ENCODE measurements around the gene C1orf56. TPM values are rescaled to one million over a fixed set of nuclear protein-coding genes. Genes with fewer than 3 reads are reported as not detected.

C1orf56 gene
- total and polyA plus RNA-seq, 2 of the 13 experiments (the other 11 are each of a cell fraction or from before 2014, with no cell fraction given), result 1.5 to 3.2 TPM

- Histone ChIP-seq H3K27me3 (ENCODE audit: control insufficient read depth in 1 of 2, insufficient read depth in 2 of 2, low read length in 2 of 2) (no peaks in the 10 kb centered on the region; a peak in 1 of 5 replicates), H3K4me2 (ENCODE audit: low read depth, low read length) (no peak overlapping the region), H3K9me3 (ENCODE audit: low read length) (no peaks in the 10 kb centered on the region), H4K20me1 (ENCODE audit: insufficient read depth, low read length) (no peaks in the 10 kb centered on the region), H3K79me2 (ENCODE audit: insufficient read depth, low read length) (peaks cover 25% of the 10 kb centered on the region), H2AFZ (ENCODE audit: low read length) (no peak overlapping the region), H3K36me3 (replicated peaks in 1 of 2; ENCODE audit: control insufficient read depth in 1 of 2, insufficient read depth in 2 of 2, low read length in 2 of 2) (no peaks in the 10 kb centered on the region), H3K4me1 (ENCODE audit: insufficient read depth, low read length) (peaks cover 76% of the 10 kb centered on the region), H3K9ac (ENCODE audit: insufficient read depth, low read depth, low read length) (no peak overlapping the region), H3K4me3 (replicated peaks in 1 of 3; ENCODE audit: insufficient read depth in 1 of 3, low read depth in 2 of 3, low read length in 3 of 3) (no peak overlapping the region), H3K27ac (ENCODE audit: extremely low read length, insufficient read depth, low read length) (no peak overlapping the region)
- intact Hi-C loops (cut with micrococcal nuclease; ENCODE audit: unreplicated experiment), result loop anchor here (5.0 kb wide), 1 partner anchor 137 kb away; the partner anchor contains the start of gene SEMA6C
- FAIRE-seq, result no peak
- in situ Hi-C loops (cut with HindIII; ENCODE audit: extremely low pct_ligation_motif_present, low pct_unique_long_range_greater_than_20kb), result no loop called here
- ChIA-PET CTCF (ENCODE audit: low intra/inter-chr PET ratio, low total read pairs) (no interaction called here), POLR2A (no interaction called here)
- WGBS (ENCODE audit: low lambda C conversion rate), result 94% methylated on average over 3 of the region's 3 CpGs
- no peak for DNase-seq (ENCODE audit: low spot score)
- no peak for ATAC-seq
- no TSS peak for BruUV-seq (replicated peaks)
- TF ChIP-seq TRIM24 (CRISPR knock-in tag; IDR thresholded peaks at IDR 0.05) (no peak), ZNF749 (CRISPR knock-in tag; IDR thresholded peaks at IDR 0.05; ENCODE audit: borderline replicate concordance) (no peak), ZNF136 (CRISPR knock-in tag; IDR thresholded peaks at IDR 0.05; ENCODE audit: low read depth) (no peak), DNMT3B (CRISPR knock-in tag; conservative IDR thresholded peaks at IDR 0.05) (no peak), ZBTB10 (CRISPR knock-in tag; IDR thresholded peaks at IDR 0.05; ENCODE audit: borderline replicate concordance) (no peak), LRRFIP1 (CRISPR knock-in tag; conservative IDR thresholded peaks at IDR 0.05) (no peak), FOXK2 (IDR thresholded peaks at IDR 0.05) (no peak), MIER3 (CRISPR knock-in tag; IDR thresholded peaks at IDR 0.05; ENCODE audit: borderline replicate concordance) (no peak), ZSCAN12 (CRISPR knock-in tag; IDR thresholded peaks at IDR 0.05) (no peak), ZBTB21 (CRISPR knock-in tag; IDR thresholded peaks at IDR 0.05) (no peak), PRDM10 (CRISPR knock-in tag; IDR thresholded peaks at IDR 0.05; ENCODE audit: low read depth) (no peak)
Observed at GRCh38 chr1:151010346-151010726, 37.2 kb upstream of the C1orf56 start.
